ENCODE data around the gene MUC13.

MUC13 gene

GRCh38 chr3:124972457-124972856, 37.9 kb upstream of the MUC13 start:
- no peak overlapping the region for H3K9ac ChIP-seq (ENCODE audit: insufficient read length, low read depth)
- DNase-seq (ENCODE audit: low read depth, low spot score) = no peak
- 0 out of 2 replicates have a peak, but pooled peaks cover 6% of the 10 kb centered on the region for H3K9me3 ChIP-seq (ENCODE audit: insufficient read depth, low read length)
- H3K4me1 ChIP-seq (ENCODE audit: insufficient read depth, insufficient read length) = no peaks in the 10 kb centered on the region
- H3K36me3 ChIP-seq (ENCODE audit: insufficient read depth, insufficient read length, low read length) = peaks cover 92% of the 10 kb centered on the region
- H3K27me3 ChIP-seq (ENCODE audit: insufficient read depth, insufficient read length) = no peaks in the 10 kb centered on the region
- no peak for TF ChIP-seq ZNF274 (IDR thresholded peaks at IDR 0.05; ENCODE audit: low read depth, low read length)
- no peak for TF ChIP-seq YY1 (IDR thresholded peaks at IDR 0.05; ENCODE audit: insufficient read depth, insufficient read length)
- TF ChIP-seq SUZ12 (IDR thresholded peaks at IDR 0.05; ENCODE audit: extremely low read depth, insufficient read depth, insufficient read length) = no peak
- no peak overlapping the region for H3K4me3 ChIP-seq (ENCODE audit: insufficient read length, low read depth)

- Histone ChIP-seq H3K27me3 (ENCODE audit: insufficient read depth, insufficient read length) (no peaks in the 10 kb centered on the region), H3K36me3 (ENCODE audit: insufficient read depth, insufficient read length, low read length) (peaks cover 78% of the 10 kb centered on the region), H3K4me1 (ENCODE audit: insufficient read depth, insufficient read length) (no peaks in the 10 kb centered on the region), H3K9me3 (ENCODE audit: insufficient read depth, low read length) (no peaks in the 10 kb centered on the region), H3K4me3 (ENCODE audit: insufficient read length, low read depth) (no peak overlapping the region), H3K9ac (ENCODE audit: insufficient read length, low read depth) (no peak overlapping the region)
- TF ChIP-seq ZNF274 (IDR thresholded peaks at IDR 0.05; ENCODE audit: low read depth, low read length) (no peak), YY1 (IDR thresholded peaks at IDR 0.05; ENCODE audit: insufficient read depth, insufficient read length) (no peak), SUZ12 (IDR thresholded peaks at IDR 0.05; ENCODE audit: extremely low read depth, insufficient read depth, insufficient read length) (no peak)
- no peak for DNase-seq (ENCODE audit: low read depth, low spot score)
Observed at GRCh38 chr3:124969963-124970722, 35.6 kb upstream of the MUC13 start.

- H3K4me1 ChIP-seq (ENCODE audit: insufficient read depth, insufficient read length) = no peaks in the 10 kb centered on the region
- H3K4me3 ChIP-seq (ENCODE audit: insufficient read length, low read depth) = no peak overlapping the region
- no peaks in the 10 kb centered on the region for H3K9me3 ChIP-seq (ENCODE audit: insufficient read depth, low read length)
- peaks cover 69% of the 10 kb centered on the region for H3K36me3 ChIP-seq (ENCODE audit: insufficient read depth, insufficient read length, low read length)
- H3K9ac ChIP-seq (ENCODE audit: insufficient read length, low read depth) = no peak overlapping the region
- no peaks in the 10 kb centered on the region for H3K27me3 ChIP-seq (ENCODE audit: insufficient read depth, insufficient read length)
- no peak for TF ChIP-seq YY1 (IDR thresholded peaks at IDR 0.05; ENCODE audit: insufficient read depth, insufficient read length)
- TF ChIP-seq SUZ12 (IDR thresholded peaks at IDR 0.05; ENCODE audit: extremely low read depth, insufficient read depth, insufficient read length) = no peak
- no peak for TF ChIP-seq ZNF274 (IDR thresholded peaks at IDR 0.05; ENCODE audit: low read depth, low read length)
- no peak for DNase-seq (ENCODE audit: low read depth, low spot score)
Observed at GRCh38 chr3:124969190-124969589, 34.6 kb upstream of the MUC13 start.

GRCh38 chr3:124967964-124968363, 33.4 kb upstream of the MUC13 start:
- Histone ChIP-seq H3K27me3 (ENCODE audit: insufficient read depth, insufficient read length) (no peaks in the 10 kb centered on the region), H3K4me3 (ENCODE audit: insufficient read length, low read depth) (no peak overlapping the region), H3K4me1 (ENCODE audit: insufficient read depth, insufficient read length) (no peaks in the 10 kb centered on the region), H3K36me3 (ENCODE audit: insufficient read depth, insufficient read length, low read length) (peaks cover 57% of the 10 kb centered on the region), H3K9me3 (ENCODE audit: insufficient read depth, low read length) (no peaks in the 10 kb centered on the region), H3K9ac (ENCODE audit: insufficient read length, low read depth) (no peak overlapping the region)
- no peak for DNase-seq (ENCODE audit: low read depth, low spot score)
- no peak for TF ChIP-seq ZNF274 (IDR thresholded peaks at IDR 0.05; ENCODE audit: low read depth, low read length)
- no peak for TF ChIP-seq YY1 (IDR thresholded peaks at IDR 0.05; ENCODE audit: insufficient read depth, insufficient read length)
- TF ChIP-seq SUZ12 (IDR thresholded peaks at IDR 0.05; ENCODE audit: extremely low read depth, insufficient read depth, insufficient read length) = no peak

- no peak for DNase-seq (ENCODE audit: low read depth, low spot score)
- peaks cover 48% of the 10 kb centered on the region for H3K36me3 ChIP-seq (ENCODE audit: insufficient read depth, insufficient read length, low read length)
- H3K4me1 ChIP-seq (ENCODE audit: insufficient read depth, insufficient read length) = no peaks in the 10 kb centered on the region
- no peak overlapping the region for H3K4me3 ChIP-seq (ENCODE audit: insufficient read length, low read depth)
- H3K9ac ChIP-seq (ENCODE audit: insufficient read length, low read depth) = no peak overlapping the region
- H3K27me3 ChIP-seq (ENCODE audit: insufficient read depth, insufficient read length) = no peaks in the 10 kb centered on the region
- no peaks in the 10 kb centered on the region for H3K9me3 ChIP-seq (ENCODE audit: insufficient read depth, low read length)
- no peak for TF ChIP-seq YY1 (IDR thresholded peaks at IDR 0.05; ENCODE audit: insufficient read depth, insufficient read length)
- TF ChIP-seq ZNF274 (IDR thresholded peaks at IDR 0.05; ENCODE audit: low read depth, low read length) = no peak
- no peak for TF ChIP-seq SUZ12 (IDR thresholded peaks at IDR 0.05; ENCODE audit: extremely low read depth, insufficient read depth, insufficient read length)
Observed at GRCh38 chr3:124966521-124967445, 32.2 kb upstream of the MUC13 start.

GRCh38 chr3:124965413-124965812, 30.9 kb upstream of the MUC13 start:
- Histone ChIP-seq H3K36me3 (ENCODE audit: insufficient read depth, insufficient read length, low read length) (peaks cover 38% of the 10 kb centered on the region), H3K27me3 (ENCODE audit: insufficient read depth, insufficient read length) (no peaks in the 10 kb centered on the region), H3K4me3 (ENCODE audit: insufficient read length, low read depth) (no peak overlapping the region), H3K9me3 (ENCODE audit: insufficient read depth, low read length) (no peaks in the 10 kb centered on the region), H3K9ac (ENCODE audit: insufficient read length, low read depth) (no peak overlapping the region), H3K4me1 (ENCODE audit: insufficient read depth, insufficient read length) (no peaks in the 10 kb centered on the region)
- TF ChIP-seq ZNF274 (IDR thresholded peaks at IDR 0.05; ENCODE audit: low read depth, low read length) (no peak), SUZ12 (IDR thresholded peaks at IDR 0.05; ENCODE audit: extremely low read depth, insufficient read depth, insufficient read length) (no peak), YY1 (IDR thresholded peaks at IDR 0.05; ENCODE audit: insufficient read depth, insufficient read length) (no peak)
- DNase-seq (ENCODE audit: low read depth, low spot score) = no peak

GRCh38 chr3:124964387-124964786, 29.8 kb upstream of the MUC13 start:
- no peaks in the 10 kb centered on the region for H3K9me3 ChIP-seq (ENCODE audit: insufficient read depth, low read length)
- TF ChIP-seq SUZ12 (IDR thresholded peaks at IDR 0.05; ENCODE audit: extremely low read depth, insufficient read depth, insufficient read length) (no peak), ZNF274 (IDR thresholded peaks at IDR 0.05; ENCODE audit: low read depth, low read length) (no peak), YY1 (IDR thresholded peaks at IDR 0.05; ENCODE audit: insufficient read depth, insufficient read length) (no peak)
- H3K4me3 ChIP-seq (ENCODE audit: insufficient read length, low read depth) = no peak overlapping the region
- no peak for DNase-seq (ENCODE audit: low read depth, low spot score)
- no peak overlapping the region for H3K9ac ChIP-seq (ENCODE audit: insufficient read length, low read depth)
- H3K36me3 ChIP-seq (ENCODE audit: insufficient read depth, insufficient read length, low read length) = peaks cover 27% of the 10 kb centered on the region
- H3K27me3 ChIP-seq (ENCODE audit: insufficient read depth, insufficient read length) = no peaks in the 10 kb centered on the region
- no peaks in the 10 kb centered on the region for H3K4me1 ChIP-seq (ENCODE audit: insufficient read depth, insufficient read length)
